Dendritic cell treated with granulocyte-macrophage colony-stimulating factor and Interleukin-4, amounts not matched to agents 40 ng/mL and 50 ng/mL, for 4 days (primary cell): ENCODE data around the gene ST6GAL2.

ENCODE experiments used
- H3K27ac Mint-ChIP-seq: one replicate; pipeline ENCODE4 v1.8.0; 2022; ENCODE audit warnings: mild to moderate bottlenecking, mixed read lengths
- H3K27me3 Mint-ChIP-seq: one replicate; pipeline ENCODE4 v1.8.0; 2022; ENCODE audit warnings: mild to moderate bottlenecking, mixed read lengths
- H3K36me3 Mint-ChIP-seq: one replicate; pipeline ENCODE4 v1.8.0; 2022; ENCODE audit warnings: low read depth, mixed read lengths
- H3K4me1 Mint-ChIP-seq: one replicate; pipeline ENCODE4 v1.8.0; 2022; ENCODE audit warnings: low read depth, mixed read lengths
- H3K4me3 Mint-ChIP-seq: one replicate; pipeline ENCODE4 v1.8.0; 2022; ENCODE audit warnings: mild to moderate bottlenecking, moderate library complexity, mixed read lengths
- H3K9me3 Mint-ChIP-seq: one replicate; pipeline ENCODE4 v1.8.0; 2022; ENCODE audit warnings: mixed read lengths
- intact Hi-C: fragments of 100-400 bp; cut with micrococcal nuclease; formaldehyde crosslinking; loops from one replicate; pipeline ENCODE4 v1.15.0; 2022

Gene ST6GAL2

GRCh38 chr2:106885971-106886915 lies at the start of gene ST6GAL2:
Gene ST6GAL2, minus strand, starts transcription at chr2:106886167. Its CDS starts 42,190 bp downstream, at chr2:106843977.
- no peaks in the 10 kb centered on the region for H3K4me1 Mint-ChIP-seq
- no peaks in the 10 kb centered on the region for H3K36me3 Mint-ChIP-seq
- no peaks in the 10 kb centered on the region for H3K9me3 Mint-ChIP-seq
- peaks cover 43% of the 10 kb centered on the region for H3K27me3 Mint-ChIP-seq
- intact Hi-C loops: no loop called here
- no peak within 1 kb of the TSS for H3K27ac Mint-ChIP-seq
- H3K4me3 Mint-ChIP-seq: no peak within 1 kb of the TSS

GRCh38 chr2:106932644-106933043 lies 46.7 kb upstream of the ST6GAL2 start:
- intact Hi-C loops: no loop called here
- H3K36me3 Mint-ChIP-seq: no peaks in the 10 kb centered on the region
- H3K27me3 Mint-ChIP-seq: no peaks in the 10 kb centered on the region
- no peaks in the 10 kb centered on the region for H3K4me1 Mint-ChIP-seq
- H3K9me3 Mint-ChIP-seq: peaks cover 15% of the 10 kb centered on the region
- no peak overlapping the region for H3K4me3 Mint-ChIP-seq
- H3K27ac Mint-ChIP-seq: no peak overlapping the region

DNA sequence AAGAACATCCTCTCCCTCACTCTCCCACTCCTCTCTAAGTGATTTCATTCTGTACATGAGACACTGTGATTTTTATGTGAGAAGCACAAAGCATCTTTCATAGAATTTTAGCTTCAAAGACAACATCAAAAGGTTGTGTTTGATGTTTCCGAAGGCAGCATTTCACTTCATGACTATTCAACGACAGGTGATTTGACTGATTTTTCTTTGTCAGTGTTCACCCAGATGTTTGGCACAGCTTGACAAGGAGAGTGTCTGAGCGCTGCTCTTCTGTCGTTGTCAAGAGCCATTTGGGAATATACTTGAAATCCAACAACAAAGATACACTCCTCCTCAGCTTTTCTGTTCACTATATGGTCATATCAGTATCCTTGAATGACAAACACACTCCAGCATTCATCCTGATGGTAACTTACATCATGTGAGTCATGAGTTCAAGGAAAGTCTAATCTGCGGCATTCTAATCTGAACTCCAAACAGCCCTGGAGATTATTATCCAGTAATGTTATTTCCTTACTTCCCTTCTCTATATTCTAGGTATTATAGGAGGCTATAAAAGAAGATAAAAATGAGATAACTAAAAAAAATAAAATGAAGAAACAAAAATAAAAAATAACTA lies 45.9 kb upstream of the ST6GAL2 start:
- Mint-ChIP-seq H3K36me3 (no peaks in the 10 kb centered on the region), H3K4me3 (no peak overlapping the region), H3K27me3 (no peaks in the 10 kb centered on the region), H3K9me3 (peaks cover 19% of the 10 kb centered on the region), H3K4me1 (no peaks in the 10 kb centered on the region), H3K27ac (no peak overlapping the region)
- intact Hi-C loops: no loop called here

- H3K4me1 Mint-ChIP-seq: no peaks in the 10 kb centered on the region
- no peak overlapping the region for H3K27ac Mint-ChIP-seq
- H3K27me3 Mint-ChIP-seq: no peaks in the 10 kb centered on the region
- H3K36me3 Mint-ChIP-seq: no peaks in the 10 kb centered on the region
- peaks cover 4% of the 10 kb centered on the region for H3K9me3 Mint-ChIP-seq
- intact Hi-C loops: no loop called here
- no peak overlapping the region for H3K4me3 Mint-ChIP-seq
Measured at GRCh38 chr2:106921451-106921850, 35.5 kb upstream of the ST6GAL2 start.

GRCh38 chr2:106919012-106919411 lies 33.0 kb upstream of the ST6GAL2 start:
- H3K9me3 Mint-ChIP-seq: no peaks in the 10 kb centered on the region
- no peak overlapping the region for H3K27ac Mint-ChIP-seq
- H3K4me3 Mint-ChIP-seq: no peak overlapping the region
- no peaks in the 10 kb centered on the region for H3K4me1 Mint-ChIP-seq
- no peaks in the 10 kb centered on the region for H3K36me3 Mint-ChIP-seq
- intact Hi-C loops: no loop called here
- H3K27me3 Mint-ChIP-seq: no peaks in the 10 kb centered on the region

DNA sequence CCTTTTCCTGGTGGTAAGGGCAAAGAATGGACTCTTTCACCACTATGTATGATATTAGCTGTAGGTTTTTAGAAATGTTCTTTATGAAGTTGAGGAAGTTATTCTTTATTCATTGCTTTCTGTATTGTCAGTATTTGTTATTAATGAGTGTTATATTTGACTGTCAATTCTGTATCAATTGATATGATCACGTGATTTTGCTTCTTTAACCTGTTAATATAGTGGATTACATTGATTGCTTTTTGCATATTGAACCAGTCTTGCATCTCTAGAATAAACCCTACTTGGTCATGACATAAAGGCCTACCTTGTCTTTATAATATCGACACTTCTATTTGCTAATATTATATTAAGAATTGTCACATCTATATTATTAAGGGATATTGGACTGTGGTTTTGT lies 18.3 kb upstream of the ST6GAL2 start:
- Mint-ChIP-seq H3K4me1 (no peaks in the 10 kb centered on the region), H3K27me3 (no peaks in the 10 kb centered on the region), H3K9me3 (peaks cover 5% of the 10 kb centered on the region), H3K36me3 (no peaks in the 10 kb centered on the region), H3K27ac (no peak overlapping the region), H3K4me3 (no peak overlapping the region)
- intact Hi-C loops: no loop called here

GRCh38 chr2:106899786-106900530 lies 14.0 kb upstream of the ST6GAL2 start:
- Mint-ChIP-seq H3K4me3 (no peak overlapping the region), H3K4me1 (no peaks in the 10 kb centered on the region), H3K36me3 (no peaks in the 10 kb centered on the region), H3K27ac (no peak overlapping the region), H3K27me3 (no peaks in the 10 kb centered on the region), H3K9me3 (no peaks in the 10 kb centered on the region)
- intact Hi-C loops: no loop called here

GRCh38 chr2:106894545-106894944 lies 8.6 kb upstream of the ST6GAL2 start:
- Mint-ChIP-seq H3K9me3 (no peaks in the 10 kb centered on the region), H3K27me3 (no peaks in the 10 kb centered on the region), H3K4me1 (no peaks in the 10 kb centered on the region), H3K36me3 (no peaks in the 10 kb centered on the region), H3K27ac (no peak overlapping the region), H3K4me3 (no peak overlapping the region)
- intact Hi-C loops: no loop called here

DNA sequence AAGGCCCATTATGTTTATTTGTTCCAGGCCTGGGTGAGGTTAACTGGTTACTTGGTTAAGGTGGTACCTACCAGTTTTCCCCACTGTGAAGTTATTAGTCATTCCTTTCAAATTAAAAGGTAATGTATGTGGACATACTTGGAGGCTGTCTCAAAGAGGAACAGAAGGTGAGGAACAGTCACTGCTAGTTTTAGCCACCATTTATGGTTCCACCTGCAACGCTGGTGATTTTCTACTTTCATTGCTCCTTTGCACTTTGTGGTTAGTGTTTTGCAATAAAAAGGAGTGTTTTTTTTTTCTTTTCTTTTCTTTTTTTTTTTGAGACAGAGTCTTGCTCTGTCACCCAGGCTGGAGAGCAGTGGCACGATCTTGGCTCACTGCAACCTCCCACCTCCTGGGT lies 6.1 kb upstream of the ST6GAL2 start:
- intact Hi-C loops: no loop called here
- Mint-ChIP-seq H3K4me3 (no peak overlapping the region), H3K9me3 (no peaks in the 10 kb centered on the region), H3K36me3 (no peaks in the 10 kb centered on the region), H3K27me3 (peaks cover 12% of the 10 kb centered on the region), H3K4me1 (no peaks in the 10 kb centered on the region), H3K27ac (no peak overlapping the region)

- H3K36me3 Mint-ChIP-seq: no peaks in the 10 kb centered on the region
- H3K9me3 Mint-ChIP-seq: no peaks in the 10 kb centered on the region
- H3K27ac Mint-ChIP-seq: no peak overlapping the region
- intact Hi-C loops: no loop called here
- no peak overlapping the region for H3K4me3 Mint-ChIP-seq
- peaks cover 22% of the 10 kb centered on the region for H3K27me3 Mint-ChIP-seq
- no peaks in the 10 kb centered on the region for H3K4me1 Mint-ChIP-seq
Measured at GRCh38 chr2:106890606-106891005, 4.6 kb upstream of the ST6GAL2 start.

DNA sequence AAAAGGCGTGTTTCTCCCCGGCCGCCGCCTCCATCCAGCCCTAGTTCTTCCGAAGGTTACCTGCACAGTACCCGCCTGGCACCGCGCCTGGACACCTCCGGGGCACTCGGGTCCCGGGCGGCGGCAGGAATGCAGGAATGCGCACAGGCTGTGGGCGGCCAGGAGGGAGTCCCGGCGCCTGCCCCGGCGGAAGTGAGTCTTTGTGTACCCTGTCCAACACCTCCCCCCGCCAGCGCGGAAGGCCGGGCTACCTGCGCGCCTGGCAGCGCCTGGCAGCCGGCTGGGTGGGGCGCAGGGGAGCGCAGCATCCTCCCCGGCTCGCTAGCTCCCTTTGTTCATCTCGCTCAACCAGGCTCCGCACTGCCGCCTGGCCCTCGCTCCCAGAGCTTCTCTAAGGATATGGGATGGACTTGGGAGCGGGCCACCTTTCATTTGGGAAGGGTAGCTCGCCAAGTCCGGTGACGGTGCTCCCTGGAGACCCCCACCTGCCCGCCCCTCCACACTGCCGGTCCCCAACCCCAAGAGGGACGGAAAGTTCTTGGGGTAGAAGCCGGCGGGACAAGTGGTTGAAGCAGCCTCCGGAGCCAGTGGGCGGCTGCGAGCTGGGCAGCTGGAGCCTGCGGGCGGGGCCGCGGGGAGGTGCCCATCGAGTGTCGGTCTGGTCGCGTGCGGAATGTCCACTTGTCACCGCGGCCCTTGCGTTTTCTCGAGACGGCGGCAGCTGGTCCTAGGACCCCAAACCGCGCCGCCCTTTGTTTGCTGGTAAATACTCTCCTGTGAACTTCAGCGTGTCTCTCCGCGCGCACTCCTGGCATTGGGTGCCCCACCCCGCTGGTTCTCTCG lies 1.2 kb upstream of the ST6GAL2 start:
- Mint-ChIP-seq H3K4me1 (no peaks in the 10 kb centered on the region), H3K27me3 (peaks cover 43% of the 10 kb centered on the region), H3K9me3 (no peaks in the 10 kb centered on the region), H3K4me3 (no peak overlapping the region), H3K27ac (no peak overlapping the region), H3K36me3 (no peaks in the 10 kb centered on the region)
- intact Hi-C loops: no loop called here

GRCh38 chr2:106885329-106885728 lies 638 bp downstream of the ST6GAL2 start:
- Mint-ChIP-seq H3K27me3 (peaks cover 43% of the 10 kb centered on the region), H3K36me3 (no peaks in the 10 kb centered on the region), H3K4me1 (no peaks in the 10 kb centered on the region), H3K4me3 (no peak overlapping the region), H3K27ac (no peak overlapping the region), H3K9me3 (no peaks in the 10 kb centered on the region)
- intact Hi-C loops: no loop called here

DNA sequence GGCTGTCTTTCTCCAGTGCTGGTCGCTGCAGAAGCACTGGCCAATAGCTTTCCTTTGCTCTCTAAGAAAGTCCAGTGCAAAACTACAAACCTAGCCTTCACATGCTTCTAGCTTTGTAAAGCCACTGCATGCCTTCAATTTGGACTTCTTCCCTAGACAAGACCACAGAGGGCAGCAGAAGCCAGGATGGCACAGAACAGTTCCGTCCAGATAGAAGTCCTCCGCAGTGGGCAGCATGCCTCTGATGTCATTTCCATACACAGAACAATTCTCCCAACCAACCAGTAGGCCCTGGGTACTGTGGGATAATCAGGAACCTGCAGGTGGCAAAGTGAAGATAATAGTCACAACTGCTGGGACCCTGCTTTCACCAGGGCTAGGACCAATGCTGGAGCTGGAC lies 3.3 kb downstream of the ST6GAL2 start:
- H3K36me3 Mint-ChIP-seq: no peaks in the 10 kb centered on the region
- intact Hi-C loops: no loop called here
- H3K4me1 Mint-ChIP-seq: no peaks in the 10 kb centered on the region
- H3K27ac Mint-ChIP-seq: no peak overlapping the region
- no peak overlapping the region for H3K4me3 Mint-ChIP-seq
- peaks cover 38% of the 10 kb centered on the region for H3K27me3 Mint-ChIP-seq
- no peaks in the 10 kb centered on the region for H3K9me3 Mint-ChIP-seq
